ENCODE measurements around the gene NAPSA. TPM values are rescaled to one million over a fixed set of nuclear protein-coding genes. Genes with fewer than 3 reads are reported as not detected.

Gene NAPSA
- total and polyA plus RNA-seq, 9 of the 15 experiments (the other 6 are each of a cell fraction or from before 2014, with no cell fraction given) = 0.25 to 1.9 (median 0.69) TPM

DNA sequence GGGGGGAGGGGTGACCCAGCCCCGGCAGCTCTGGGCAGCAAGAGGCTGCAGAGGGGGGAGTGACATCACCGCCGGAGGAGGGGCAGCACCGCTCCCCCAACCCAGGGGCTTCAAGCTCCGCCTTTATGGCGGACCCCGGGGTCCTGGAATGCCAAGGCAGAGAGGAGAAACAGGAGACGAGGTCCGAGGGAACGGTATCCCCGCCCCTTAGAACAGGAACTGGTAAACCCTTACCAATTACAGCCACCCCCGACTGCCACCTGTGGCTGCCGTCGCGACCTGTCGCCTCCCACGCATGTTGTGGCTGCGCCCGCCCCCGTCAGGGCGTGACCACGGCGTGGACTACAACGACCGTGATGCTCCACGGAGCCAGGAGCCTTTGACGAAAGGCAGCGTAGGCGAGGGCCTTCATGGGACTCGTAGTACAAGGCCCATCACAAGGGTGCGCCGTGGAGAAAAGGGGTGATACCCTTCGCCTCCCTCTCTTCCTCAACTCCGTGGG is 32.2 kb downstream of the NAPSA start (continued):
- no peak for TF ChIP-seq NCOA2 (IDR thresholded peaks at IDR 0.05; ENCODE audit: partially characterized antibody in 2 of 2)
- TF ChIP-seq, protein P1, sequence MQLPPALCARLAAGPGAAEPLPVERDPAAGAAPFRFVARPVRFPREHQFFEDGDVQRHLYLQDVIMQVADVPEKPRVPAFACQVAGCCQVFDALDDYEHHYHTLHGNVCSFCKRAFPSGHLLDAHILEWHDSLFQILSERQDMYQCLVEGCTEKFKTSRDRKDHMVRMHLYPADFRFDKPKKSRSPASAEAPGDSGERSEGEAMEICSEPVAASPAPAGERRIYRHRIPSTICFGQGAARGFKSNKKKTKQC (CRISPR knock-in tag; IDR thresholded peaks at IDR 0.05) = no peak
- TF ChIP-seq ZNF445 (CRISPR knock-in tag; IDR thresholded peaks at IDR 0.05; ENCODE audit: low read depth) = no peak
- TF ChIP-seq, protein P2, sequence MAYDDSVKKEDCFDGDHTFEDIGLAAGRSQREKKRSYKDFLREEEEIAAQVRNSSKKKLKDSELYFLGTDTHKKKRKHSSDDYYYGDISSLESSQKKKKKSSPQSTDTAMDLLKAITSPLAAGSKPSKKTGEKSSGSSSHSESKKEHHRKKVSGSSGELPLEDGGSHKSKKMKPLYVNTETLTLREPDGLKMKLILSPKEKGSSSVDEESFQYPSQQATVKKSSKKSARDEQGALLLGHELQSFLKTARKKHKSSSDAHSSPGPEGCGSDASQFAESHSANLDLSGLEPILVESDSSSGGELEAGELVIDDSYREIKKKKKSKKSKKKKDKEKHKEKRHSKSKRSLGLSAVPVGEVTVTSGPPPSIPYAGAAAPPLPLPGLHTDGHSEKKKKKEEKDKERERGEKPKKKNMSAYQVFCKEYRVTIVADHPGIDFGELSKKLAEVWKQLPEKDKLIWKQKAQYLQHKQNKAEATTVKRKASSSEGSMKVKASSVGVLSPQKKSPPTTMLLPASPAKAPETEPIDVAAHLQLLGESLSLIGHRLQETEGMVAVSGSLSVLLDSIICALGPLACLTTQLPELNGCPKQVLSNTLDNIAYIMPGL (CRISPR knock-in tag; IDR thresholded peaks at IDR 0.05) = no peak
- TF ChIP-seq NFIC (IDR thresholded peaks at IDR 0.05) = no peak
- no peak for TF ChIP-seq JUNB (CRISPR knock-in tag; conservative IDR thresholded peaks at IDR 0.05)
- TF ChIP-seq NR1H2 (CRISPR knock-in tag; IDR thresholded peaks at IDR 0.05) = no peak
- no peak for TF ChIP-seq POLR2B (IDR thresholded peaks at IDR 0.05; ENCODE audit: low read depth, partially characterized antibody)
- no peak for TF ChIP-seq PHB (CRISPR knock-in tag; IDR thresholded peaks at IDR 0.05)
- TF ChIP-seq KHSRP (IDR thresholded peaks at IDR 0.05) = no peak
- TF ChIP-seq ELF4 (CRISPR knock-in tag; IDR thresholded peaks at IDR 0.05) = no peak
- no peak for TF ChIP-seq E2F3 (CRISPR knock-in tag; IDR thresholded peaks at IDR 0.05)
- TF ChIP-seq MAFK (IDR thresholded peaks at IDR 0.05; ENCODE audit: low read length) = 0 out of 2 replicates have a peak, but pooled peaks have one; percentile 3
- 0 out of 2 replicates have a peak, but pooled peaks have one; percentile 49 for TF ChIP-seq SPI1 (IDR thresholded peaks at IDR 0.05; ENCODE audit: borderline replicate concordance, low read depth, low read length)
- TF ChIP-seq STAG1 (CRISPR knock-in tag; IDR thresholded peaks at IDR 0.05; ENCODE audit: borderline replicate concordance) = no peak
- TF ChIP-seq, protein P3, sequence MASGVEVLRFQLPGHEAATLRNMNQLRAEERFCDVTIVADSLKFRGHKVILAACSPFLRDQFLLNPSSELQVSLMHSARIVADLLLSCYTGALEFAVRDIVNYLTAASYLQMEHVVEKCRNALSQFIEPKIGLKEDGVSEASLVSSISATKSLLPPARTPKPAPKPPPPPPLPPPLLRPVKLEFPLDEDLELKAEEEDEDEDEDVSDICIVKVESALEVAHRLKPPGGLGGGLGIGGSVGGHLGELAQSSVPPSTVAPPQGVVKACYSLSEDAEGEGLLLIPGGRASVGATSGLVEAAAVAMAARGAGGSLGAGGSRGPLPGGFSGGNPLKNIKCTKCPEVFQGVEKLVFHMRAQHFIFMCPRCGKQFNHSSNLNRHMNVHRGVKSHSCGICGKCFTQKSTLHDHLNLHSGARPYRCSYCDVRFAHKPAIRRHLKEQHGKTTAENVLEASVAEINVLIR (CRISPR knock-in tag; IDR thresholded peaks at IDR 0.05) = no peak
- TF ChIP-seq, protein P4, sequence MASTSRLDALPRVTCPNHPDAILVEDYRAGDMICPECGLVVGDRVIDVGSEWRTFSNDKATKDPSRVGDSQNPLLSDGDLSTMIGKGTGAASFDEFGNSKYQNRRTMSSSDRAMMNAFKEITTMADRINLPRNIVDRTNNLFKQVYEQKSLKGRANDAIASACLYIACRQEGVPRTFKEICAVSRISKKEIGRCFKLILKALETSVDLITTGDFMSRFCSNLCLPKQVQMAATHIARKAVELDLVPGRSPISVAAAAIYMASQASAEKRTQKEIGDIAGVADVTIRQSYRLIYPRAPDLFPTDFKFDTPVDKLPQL (IDR thresholded peaks at IDR 0.05; ENCODE audit: extremely low read depth, insufficient read length) = no peak
- TF ChIP-seq, protein P5, sequence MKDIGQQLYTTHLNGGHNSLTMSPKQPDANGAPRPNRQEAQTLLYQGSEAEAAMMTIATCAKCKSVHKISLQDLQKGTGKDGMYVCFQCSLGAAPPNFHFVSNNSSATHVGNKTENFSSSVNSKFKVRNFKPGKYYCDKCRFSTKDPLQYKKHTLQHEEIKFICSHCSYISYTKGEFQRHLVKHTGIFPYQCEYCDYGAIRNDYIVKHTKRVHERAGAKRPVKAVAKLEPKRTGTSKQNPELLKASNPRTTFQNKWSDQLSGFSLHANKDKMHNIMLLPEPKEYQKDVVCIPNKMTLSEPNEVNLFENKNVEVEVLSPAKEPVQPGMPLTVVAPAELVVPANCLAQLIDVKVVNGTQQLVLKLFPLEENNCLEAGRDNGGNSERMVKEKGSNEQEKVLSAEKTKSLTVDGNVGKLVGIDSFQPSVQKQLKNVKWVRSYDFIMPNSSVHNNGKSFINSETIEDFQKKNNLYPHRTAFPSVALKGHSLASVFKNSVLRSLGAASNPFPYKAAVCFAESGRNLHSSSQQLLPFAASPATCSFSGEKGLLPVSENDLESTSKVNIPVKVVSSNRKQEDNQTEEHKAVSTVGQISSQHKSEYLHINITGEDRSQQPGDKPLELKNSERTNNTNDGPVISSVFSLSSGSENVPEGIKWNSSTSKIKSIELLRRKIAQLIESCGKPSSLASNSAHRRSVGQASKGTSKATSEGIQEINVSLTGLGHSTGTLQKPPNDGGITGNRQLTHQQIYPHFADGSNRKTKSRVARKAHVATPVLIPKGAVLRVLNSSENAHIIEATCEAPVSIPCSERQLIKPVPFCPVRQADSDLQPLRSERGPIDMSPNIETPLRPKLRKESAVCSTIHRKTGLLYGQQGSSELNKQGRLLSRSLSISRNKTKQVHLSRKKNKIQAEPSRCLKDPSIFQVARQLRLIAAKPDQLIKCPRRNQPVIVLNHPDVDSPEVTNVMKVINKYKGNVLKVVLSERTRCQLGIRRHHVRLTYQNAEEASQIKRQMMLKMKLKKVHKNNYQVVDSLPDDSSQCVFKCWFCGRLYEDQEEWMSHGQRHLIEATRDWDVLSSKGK (CRISPR knock-in tag; IDR thresholded peaks at IDR 0.05) = no peak
- TF ChIP-seq TAF9B (IDR thresholded peaks at IDR 0.05; ENCODE audit: partially characterized antibody) = no peak
- no peak for TF ChIP-seq EWSR1 (IDR thresholded peaks at IDR 0.05; ENCODE audit: borderline replicate concordance, low read depth, partially characterized antibody)
- TF ChIP-seq, protein P6, sequence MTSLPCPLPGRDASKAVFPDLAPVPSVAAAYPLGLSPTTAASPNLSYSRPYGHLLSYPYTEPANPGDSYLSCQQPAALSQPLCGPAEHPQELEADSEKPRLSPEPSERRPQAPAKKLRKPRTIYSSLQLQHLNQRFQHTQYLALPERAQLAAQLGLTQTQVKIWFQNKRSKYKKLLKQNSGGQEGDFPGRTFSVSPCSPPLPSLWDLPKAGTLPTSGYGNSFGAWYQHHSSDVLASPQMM (CRISPR knock-in tag; IDR thresholded peaks at IDR 0.05) = no peak
- no peak for TF ChIP-seq PHF20 (IDR thresholded peaks at IDR 0.05; ENCODE audit: partially characterized antibody)

All from K562 (cell line).